Fibroblast of lung (primary cell): ENCODE data around the gene PYCARD. TPM values are rescaled to one million over a fixed set of nuclear protein-coding genes. Genes with fewer than 3 reads are reported as not detected.

Experiments
- DNase-seq, 2 donors: peaks; one replicate each; pipeline versions ENCODE4 v3.0.0 to v3.0.0-alpha.2; 2010; ENCODE audit warnings: low read depth in 2 of 2
- H2AFZ ChIP-seq: 2 replicates; pipeline ENCODE4 v1.5.1; 2012; ENCODE audit warnings: low read length, control low read depth, inconsistent platforms
- H3K27ac ChIP-seq: 2 replicates; pipeline ENCODE4 v1.5.1; 2011; ENCODE audit warnings: low read length, control low read depth; ENCODE audit not compliant: insufficient read depth
- H3K27me3 ChIP-seq: 2 replicates; pipeline ENCODE4 v1.5.1; 2011; ENCODE audit warnings: mild to moderate bottlenecking, low read length; ENCODE audit not compliant: control insufficient read depth, insufficient read depth
- H3K36me3 ChIP-seq: 2 replicates; pipeline ENCODE4 v1.5.1; 2011; ENCODE audit warnings: low read length; ENCODE audit not compliant: control insufficient read depth, insufficient read depth
- H3K4me1 ChIP-seq: 2 replicates; pipeline ENCODE4 v1.5.1; 2011; ENCODE audit warnings: low read length; ENCODE audit not compliant: control insufficient read depth, insufficient read depth; ENCODE audit errors: extremely low read depth
- H3K4me2 ChIP-seq: 2 replicates; pipeline ENCODE4 v1.5.1; 2011; ENCODE audit warnings: low read length, control low read depth; ENCODE audit not compliant: insufficient read depth; ENCODE audit errors: extremely low read depth
- H3K4me3 ChIP-seq, 4 experiments: fragments of 200-600 bp in 1 of 4; sonication (generic) in 1 of 4; replicated peaks in 1 of 4; 2 replicates each; pipeline ENCODE4 v1.5.1; 2011 to 2016; ENCODE audit warnings: low read length in 4 of 4, low read depth in 3 of 4, mild to moderate bottlenecking in 3 of 4, control low read depth in 2 of 4, inconsistent platforms in 1 of 4, mixed read lengths in 1 of 4; ENCODE audit not compliant: insufficient read depth in 1 of 4; ENCODE audit errors: control extremely low read depth in 1 of 4
- H3K79me2 ChIP-seq: 2 replicates; pipeline ENCODE4 v1.5.1; 2012; ENCODE audit warnings: mild to moderate bottlenecking, low read length, inconsistent platforms; ENCODE audit not compliant: control insufficient read depth, insufficient read depth
- H3K9ac ChIP-seq: 2 replicates; pipeline ENCODE4 v1.5.1; 2011; ENCODE audit warnings: mild to moderate bottlenecking, low read length, control low read depth; ENCODE audit not compliant: insufficient read depth
- H3K9me3 ChIP-seq: 2 replicates; pipeline ENCODE4 v1.5.1; 2012; ENCODE audit warnings: low read depth, low read length; ENCODE audit not compliant: control insufficient read depth, insufficient read depth
- H4K20me1 ChIP-seq: 2 replicates; pipeline ENCODE4 v1.5.1; 2011; ENCODE audit warnings: low read length; ENCODE audit not compliant: control insufficient read depth, insufficient read depth; ENCODE audit errors: extremely low read depth
- EZH2 ChIP-seq: IDR thresholded peaks from 2 replicates; pipeline ENCODE4 v1.5.1; 2012; ENCODE audit warnings: low read length, control low read depth, mild to moderate bottlenecking; ENCODE audit errors: missing control alignments
- polyA plus RNA-seq, 2 donors: library from polyadenylated mRNA; depleted of rRNA in 1 of 2; stranded (reverse) in 1 of 2; unstranded in 1 of 2; fragments of >200 nt; gene quantifications; 2 replicates each; pipeline ENCODE4 v1.2.1, GENCODE V29; 2011 to 2012; ENCODE audit warnings: missing spikeins in 1 of 2
- total RNA-seq: library from RNA; depleted of rRNA; stranded (reverse); fragments of >200 nt; gene quantifications from 2 replicates; pipeline ENCODE4 v1.2.1, GENCODE V29; 2014
- TF ChIP-seq, protein P1 (sequence below), 2 donors: IDR thresholded peaks in 1 of 2; conservative IDR thresholded peaks in 1 of 2; 1 replicate in 1 of 2; 2 replicates in 1 of 2; pipeline ENCODE4 v1.5.1; 2011 to 2012; ENCODE audit warnings: low read length in 2 of 2, control low read depth in 1 of 2, inconsistent platforms in 1 of 2, low read depth in 1 of 2, mild to moderate bottlenecking in 1 of 2

Gene PYCARD
- total and polyA plus RNA-seq, 2 donors (not counting 1 experiment from before 2014, with no cell fraction given) = 18.4 to 103 TPM

DNA sequence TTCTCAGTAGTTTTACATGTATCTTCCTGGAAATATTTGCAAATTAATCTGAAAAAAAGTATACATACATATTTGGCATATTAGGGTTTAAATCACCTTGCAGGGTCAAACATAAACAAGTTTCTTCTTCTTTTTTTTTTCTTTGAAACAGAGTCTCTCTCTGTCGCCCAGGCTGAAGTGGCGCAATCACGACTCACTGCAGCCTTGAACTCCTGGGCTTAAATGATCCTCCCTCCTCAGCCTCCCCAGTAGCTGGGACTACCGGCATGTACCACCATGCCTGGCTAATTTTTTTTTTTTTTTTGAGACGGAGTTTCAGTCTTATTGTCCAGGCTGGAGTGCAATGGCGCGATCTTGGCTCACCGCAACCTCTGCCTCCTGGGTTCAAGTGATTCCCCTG, 35.2 kb downstream of the PYCARD start:
- no peak overlapping the region for H2AFZ ChIP-seq
- no peaks in the 10 kb centered on the region for H3K79me2 ChIP-seq
- H3K4me3 ChIP-seq = no peak overlapping the region
- H3K9me3 ChIP-seq = no peaks in the 10 kb centered on the region
- H3K27me3 ChIP-seq = no peaks in the 10 kb centered on the region
- no peaks in the 10 kb centered on the region for H3K36me3 ChIP-seq
- no peak overlapping the region for H3K4me2 ChIP-seq
- no peak overlapping the region for H3K27ac ChIP-seq
- H3K4me1 ChIP-seq = no peaks in the 10 kb centered on the region
- TF ChIP-seq, protein P1, sequence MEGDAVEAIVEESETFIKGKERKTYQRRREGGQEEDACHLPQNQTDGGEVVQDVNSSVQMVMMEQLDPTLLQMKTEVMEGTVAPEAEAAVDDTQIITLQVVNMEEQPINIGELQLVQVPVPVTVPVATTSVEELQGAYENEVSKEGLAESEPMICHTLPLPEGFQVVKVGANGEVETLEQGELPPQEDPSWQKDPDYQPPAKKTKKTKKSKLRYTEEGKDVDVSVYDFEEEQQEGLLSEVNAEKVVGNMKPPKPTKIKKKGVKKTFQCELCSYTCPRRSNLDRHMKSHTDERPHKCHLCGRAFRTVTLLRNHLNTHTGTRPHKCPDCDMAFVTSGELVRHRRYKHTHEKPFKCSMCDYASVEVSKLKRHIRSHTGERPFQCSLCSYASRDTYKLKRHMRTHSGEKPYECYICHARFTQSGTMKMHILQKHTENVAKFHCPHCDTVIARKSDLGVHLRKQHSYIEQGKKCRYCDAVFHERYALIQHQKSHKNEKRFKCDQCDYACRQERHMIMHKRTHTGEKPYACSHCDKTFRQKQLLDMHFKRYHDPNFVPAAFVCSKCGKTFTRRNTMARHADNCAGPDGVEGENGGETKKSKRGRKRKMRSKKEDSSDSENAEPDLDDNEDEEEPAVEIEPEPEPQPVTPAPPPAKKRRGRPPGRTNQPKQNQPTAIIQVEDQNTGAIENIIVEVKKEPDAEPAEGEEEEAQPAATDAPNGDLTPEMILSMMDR (conservative IDR thresholded peaks at IDR 0.05 in 1 of 2, IDR thresholded peaks at IDR 0.05 in 1 of 2; ENCODE audit: low read depth in 1 of 2, low read length in 2 of 2) = no peak
- no peak for DNase-seq
- H3K9ac ChIP-seq = no peak overlapping the region
- H4K20me1 ChIP-seq = no peaks in the 10 kb centered on the region

GRCh38 chr16:31157136-31157535, 45.4 kb downstream of the PYCARD start:
- TF ChIP-seq, protein P1 (conservative IDR thresholded peaks at IDR 0.05 in 1 of 2, IDR thresholded peaks at IDR 0.05 in 1 of 2; ENCODE audit: low read depth in 1 of 2, low read length in 2 of 2) = no peak
- TF ChIP-seq EZH2 = no peak
- no peaks in the 10 kb centered on the region for H3K79me2 ChIP-seq
- no peak for DNase-seq
- H3K9ac ChIP-seq = no peak overlapping the region
- H3K27ac ChIP-seq = no peak overlapping the region
- no peak overlapping the region for H2AFZ ChIP-seq
- no peaks in the 10 kb centered on the region for H3K27me3 ChIP-seq
- no peaks in the 10 kb centered on the region for H3K9me3 ChIP-seq
- H4K20me1 ChIP-seq = no peaks in the 10 kb centered on the region
- no peak overlapping the region for H3K4me3 ChIP-seq
- peak overlapping the region; percentile 32 for H3K4me2 ChIP-seq
- H3K36me3 ChIP-seq = no peaks in the 10 kb centered on the region
- no peaks in the 10 kb centered on the region for H3K4me1 ChIP-seq

Other genes with a start within 250 kb of the PYCARD start
- gene SETD1A, start 245.0 kb downstream of the PYCARD start, total RNA-seq = 1.5 and 3.5 TPM in 2 replicates
- 1.4 and 2.3 TPM in 2 replicates for gene SETD1A, start 245.0 kb downstream of the PYCARD start, polyA plus RNA-seq
- 32.9 and 47.9 TPM in 2 replicates for gene HSD3B7, start 217.6 kb downstream of the PYCARD start, total RNA-seq
- 13.2 and 15.9 TPM in 2 replicates for gene HSD3B7, start 217.6 kb downstream of the PYCARD start, polyA plus RNA-seq
- 1.3 and 2.1 TPM in 2 replicates for gene STX1B, start 192.1 kb downstream of the PYCARD start, total RNA-seq
- 1.3 and 4.2 TPM in 2 replicates for gene STX1B, start 192.1 kb downstream of the PYCARD start, polyA plus RNA-seq
- gene STX4, start 169.2 kb downstream of the PYCARD start, total RNA-seq = 28.0 and 37.5 TPM in 2 replicates
- gene STX4, start 169.2 kb downstream of the PYCARD start, polyA plus RNA-seq = 42.8 and 53.9 TPM in 2 replicates
- gene ZNF668, start 128.5 kb downstream of the PYCARD start, total RNA-seq = 9.0 and 12.1 TPM in 2 replicates
- 8.1 and 13.8 TPM in 2 replicates for gene ZNF668, start 128.5 kb downstream of the PYCARD start, polyA plus RNA-seq
- 12.3 and 13.2 TPM in 2 replicates for gene ZNF646, start 128.3 kb downstream of the PYCARD start, total RNA-seq
- gene ZNF646, start 128.3 kb downstream of the PYCARD start, polyA plus RNA-seq = 2.6 and 2.7 TPM in 2 replicates
- 1.0 and 1.7 TPM in 2 replicates for gene PRSS53, start 113.8 kb downstream of the PYCARD start, total RNA-seq
- gene PRSS53, start 113.8 kb downstream of the PYCARD start, polyA plus RNA-seq = 0.61 and 0.78 TPM in 2 replicates
- gene VKORC1, start 108.0 kb downstream of the PYCARD start, total RNA-seq = 94.0 and 118 TPM in 2 replicates
- 264 and 301 TPM in 2 replicates for gene VKORC1, start 108.0 kb downstream of the PYCARD start, polyA plus RNA-seq
- 12.6 and 18.5 TPM in 2 replicates for gene BCKDK, start 94.4 kb downstream of the PYCARD start, total RNA-seq
- 34.8 and 42.2 TPM in 2 replicates for gene BCKDK, start 94.4 kb downstream of the PYCARD start, polyA plus RNA-seq
- 30.4 and 39.3 TPM in 2 replicates for gene KAT8, start 85.1 kb downstream of the PYCARD start, total RNA-seq
- 19.7 and 23.9 TPM in 2 replicates for gene KAT8, start 85.1 kb downstream of the PYCARD start, polyA plus RNA-seq
- gene PRSS8, start 67.0 kb downstream of the PYCARD start, total RNA-seq = not detected in 2 replicates
- gene PRSS8, start 67.0 kb downstream of the PYCARD start, polyA plus RNA-seq = not detected in 2 replicates
- 0.17 TPM in 1 of 2 replicates, not detected in the other for gene PRSS36, start 52.7 kb downstream of the PYCARD start, total RNA-seq
- 0.10 and 0.20 TPM in 2 replicates for gene PRSS36, start 52.7 kb downstream of the PYCARD start, polyA plus RNA-seq
- gene FUS, start 22.6 kb downstream of the PYCARD start, total RNA-seq = 34.4 and 44.3 TPM in 2 replicates
- 199 and 263 TPM in 2 replicates for gene FUS, start 22.6 kb downstream of the PYCARD start, polyA plus RNA-seq
- under 0.01 TPM in 1 of 2 replicates, not detected in the other for gene TRIM72, start 11.4 kb upstream of the PYCARD start, total RNA-seq
- not detected in 2 replicates for gene TRIM72, start 11.4 kb upstream of the PYCARD start, polyA plus RNA-seq
- not detected in 2 replicates for gene PYDC1, start 14.4 kb upstream of the PYCARD start, total RNA-seq
- gene PYDC1, start 14.4 kb upstream of the PYCARD start, polyA plus RNA-seq = not detected in 2 replicates
- under 0.01 TPM in 1 of 2 replicates, not detected in the other for gene ITGAM, start 57.2 kb upstream of the PYCARD start, total RNA-seq
- gene ITGAM, start 57.2 kb upstream of the PYCARD start, polyA plus RNA-seq = 0.02 TPM in 1 of 2 replicates, not detected in the other
- gene ITGAX, start 152.4 kb upstream of the PYCARD start, total RNA-seq = under 0.01 TPM in 2 replicates
- gene ITGAX, start 152.4 kb upstream of the PYCARD start, polyA plus RNA-seq = not detected in 2 replicates
- not detected in 2 replicates for gene ITGAD, start 190.6 kb upstream of the PYCARD start, total RNA-seq
- gene ITGAD, start 190.6 kb upstream of the PYCARD start, polyA plus RNA-seq = not detected in 2 replicates
- gene COX6A2, start 225.6 kb upstream of the PYCARD start, total RNA-seq = not detected in 2 replicates
- gene COX6A2, start 225.6 kb upstream of the PYCARD start, polyA plus RNA-seq = not detected in 2 replicates
- gene ZNF843, start 240.0 kb upstream of the PYCARD start, total RNA-seq = 0.26 and 0.33 TPM in 2 replicates
- 0.15 and 0.28 TPM in 2 replicates for gene ZNF843, start 240.0 kb upstream of the PYCARD start, polyA plus RNA-seq